Panc1 (cell line): ENCODE data around the gene INTS2.

Source experiments
- CTCF ChIP-seq: fragments of 450-650 bp; IDR thresholded peaks from 2 replicates; pipeline ENCODE4 v1.5.1; 2017; ENCODE audit warnings: mild to moderate bottlenecking
- REST ChIP-seq, 2 experiments: IDR thresholded peaks; 2 replicates each; pipeline ENCODE4 v1.6.1; 2011 to 2012; ENCODE audit warnings: low read depth in 2 of 2, control low read depth in 1 of 2, low read length in 1 of 2, mild to moderate bottlenecking in 1 of 2, moderate library complexity in 1 of 2; ENCODE audit not compliant: insufficient read depth in 1 of 2

- TF ChIP-seq CTCF, result no peak
- TF ChIP-seq REST (IDR thresholded peaks at IDR 0.05; ENCODE audit: insufficient read depth in 1 of 2, low read depth in 2 of 2, low read length in 1 of 2), result no peak
Measured at GRCh38 chr17:61903251-61903650, 24.5 kb downstream of the INTS2 start.
